H1 (cell line): ENCODE measurements around the gene IFITM10. TPM values are rescaled to one million over a fixed set of nuclear protein-coding genes. Genes with fewer than 3 reads are reported as not detected.

Experiments
- CTCF ChIA-PET: fragments of 300-600 bp; sonication (Branson Sonifier 250); formaldehyde crosslinking; loops from one replicate; lab custom pipeline; 2021; ENCODE audit not compliant: partially characterized antibody; lab: Charles Lee
- POLR2A ChIA-PET: fragments of 300-600 bp; sonication (Branson Sonifier 250); formaldehyde crosslinking; loops from one replicate; lab custom pipeline; 2021; ENCODE audit warnings: inconsistent platforms; ENCODE audit not compliant: partially characterized antibody; lab: Charles Lee
- DNase-seq, 2 experiments: peaks; one replicate each; pipeline versions ENCODE4 v3.0.0 to v3.0.0-alpha.2; 2010 to 2022; ENCODE audit warnings: low spot score in 2 of 2, low read depth in 1 of 2, mixed read lengths in 1 of 2
- FAIRE-seq: peaks from 2 replicates; lab custom pipeline; 2011; peaks lifted over from hg19 to GRCh38; lab: Jason Lieb, UNC
- H2AFZ ChIP-seq: 2 replicates; pipeline ENCODE4 v1.8.1; 2012; ENCODE audit warnings: low read length, inconsistent platforms
- H2AK5ac ChIP-seq: 2 replicates; pipeline ENCODE4 v1.6.1; 2013; ENCODE audit warnings: low read depth, low read length
- H2BK120ac ChIP-seq: replicated peaks from 2 replicates; pipeline ENCODE3; 2013; ENCODE audit warnings: low read depth, low read length, inconsistent platforms
- H2BK12ac ChIP-seq: 2 replicates; pipeline ENCODE4 v1.6.1; 2013; ENCODE audit warnings: low read depth, low read length
- H2BK15ac ChIP-seq: 2 replicates; pipeline ENCODE4 v1.6.1; 2013; ENCODE audit warnings: low read length
- H2BK20ac ChIP-seq: 2 replicates; pipeline ENCODE4 v1.6.1; 2013; ENCODE audit warnings: low read length
- H2BK5ac ChIP-seq: 2 replicates; pipeline ENCODE4 v1.6.1; 2013; ENCODE audit warnings: low read depth, low read length
- H3K14ac ChIP-seq: 2 replicates; pipeline ENCODE4 v1.6.1; 2013; ENCODE audit warnings: inconsistent platforms; ENCODE audit not compliant: insufficient read length
- H3K18ac ChIP-seq: 2 replicates; pipeline ENCODE4 v1.6.1; 2013; ENCODE audit warnings: low read length; ENCODE audit errors: extremely low read depth
- H3K23ac ChIP-seq: 2 replicates; pipeline ENCODE4 v1.6.1; 2013; ENCODE audit warnings: inconsistent platforms; ENCODE audit not compliant: insufficient read length
- H3K23me2 ChIP-seq: 2 replicates; pipeline ENCODE4 v1.6.1; 2013; ENCODE audit warnings: low read depth, low read length
- H3K27ac ChIP-seq: 2 replicates; pipeline ENCODE4 v1.6.1; 2011; ENCODE audit warnings: low read depth, low read length, inconsistent platforms
- H3K27me3 ChIP-seq, 4 experiments: replicated peaks in 1 of 4; 1 replicate in 1 of 4; 2 replicates in 3 of 4; pipeline versions ENCODE4 v1.6.1 to v1.8.1; 2011 to 2013; ENCODE audit warnings: low read length in 3 of 4, mild to moderate bottlenecking in 3 of 4, inconsistent platforms in 2 of 4, mixed read lengths in 2 of 4, moderate library complexity in 1 of 4; ENCODE audit not compliant: control insufficient read depth in 3 of 4, insufficient read depth in 3 of 4; ENCODE audit errors: extremely low read depth in 1 of 4
- H3K36me3 ChIP-seq, 4 experiments: 2 replicates each; pipeline versions ENCODE4 v1.6.1 to v1.8.1; 2011 to 2013; ENCODE audit warnings: mild to moderate bottlenecking in 4 of 4, low read length in 3 of 4, moderate library complexity in 2 of 4, control low read depth in 1 of 4, inconsistent platforms in 1 of 4; ENCODE audit not compliant: insufficient read depth in 4 of 4, control insufficient read depth in 2 of 4
- H3K4ac ChIP-seq: replicated peaks from 2 replicates; pipeline ENCODE3; 2013; ENCODE audit warnings: low read length, low read depth, mixed read lengths, inconsistent platforms; ENCODE audit not compliant: insufficient read length
- H3K4me1 ChIP-seq, 4 experiments: replicated peaks in 1 of 4; 1 replicate in 1 of 4; 2 replicates in 3 of 4; pipeline versions ENCODE4 v1.6.1 to v1.8.1; 2011 to 2013; ENCODE audit warnings: low read length in 3 of 4, inconsistent platforms in 2 of 4, mixed read lengths in 1 of 4; ENCODE audit not compliant: insufficient read depth in 4 of 4, control insufficient read depth in 3 of 4
- H3K4me2 ChIP-seq, 2 experiments: 2 replicates each; pipeline versions ENCODE4 v1.6.1 to v1.8.1; 2011 to 2013; ENCODE audit warnings: low read depth in 2 of 2, low read length in 2 of 2, control low read depth in 1 of 2, inconsistent platforms in 1 of 2, mild to moderate bottlenecking in 1 of 2; ENCODE audit not compliant: insufficient read depth in 1 of 2
- H3K4me3 ChIP-seq, 4 experiments: fragments of 200-600, 300-600 bp in 1 of 4; sonication (generic), shearing (Covaris generic), sonication (Bioruptor Twin) in 1 of 4; 2 replicates each; pipeline versions ENCODE4 v1.5.1 to v1.8.1; 2011 to 2016; ENCODE audit warnings: low read length in 4 of 4, low read depth in 3 of 4, control low read depth in 2 of 4, inconsistent platforms in 2 of 4, mild to moderate bottlenecking in 2 of 4, mixed read lengths in 1 of 4, moderate library complexity in 1 of 4; ENCODE audit not compliant: insufficient read depth in 2 of 4; ENCODE audit errors: extremely low read depth in 1 of 4
- H3K56ac ChIP-seq: replicated peaks from 2 replicates; pipeline ENCODE3; 2013; ENCODE audit warnings: low read depth, mild to moderate bottlenecking, mixed read lengths, low read length, inconsistent platforms; ENCODE audit not compliant: insufficient read length
- H3K79me1 ChIP-seq: 2 replicates; pipeline ENCODE4 v1.6.1; 2013; ENCODE audit warnings: low read depth, low read length, control low read depth
- H3K79me2 ChIP-seq, 2 experiments: 2 replicates each; pipeline versions ENCODE4 v1.6.1 to v1.8.1; 2012 to 2013; ENCODE audit warnings: low read length in 2 of 2, mild to moderate bottlenecking in 2 of 2, inconsistent platforms in 1 of 2; ENCODE audit not compliant: insufficient read depth in 2 of 2, control insufficient read depth in 1 of 2
- H3K9ac ChIP-seq, 4 experiments: replicated peaks in 1 of 4; 1 replicate in 1 of 4; 2 replicates in 3 of 4; pipeline versions ENCODE4 v1.6.1 to v1.8.1; 2011 to 2013; ENCODE audit warnings: low read depth in 3 of 4, low read length in 3 of 4, control low read depth in 2 of 4, mild to moderate bottlenecking in 2 of 4, moderate library complexity in 2 of 4, inconsistent platforms in 1 of 4; ENCODE audit errors: extremely low read depth in 1 of 4
- H3K9me3 ChIP-seq, 2 experiments: 2 replicates each; pipeline versions ENCODE4 v1.6.1 to v1.8.1; 2012 to 2013; ENCODE audit warnings: mild to moderate bottlenecking in 2 of 2, moderate library complexity in 2 of 2, control low read depth in 1 of 2, inconsistent platforms in 1 of 2, low read depth in 1 of 2, low read length in 1 of 2, mixed read lengths in 1 of 2; ENCODE audit not compliant: insufficient read depth in 2 of 2
- H4K20me1 ChIP-seq, 2 experiments: replicated peaks in 1 of 2; 2 replicates each; pipeline versions ENCODE3 to v1.8.1; 2011 to 2013; ENCODE audit warnings: inconsistent platforms in 2 of 2, low read length in 2 of 2, mild to moderate bottlenecking in 1 of 2; ENCODE audit not compliant: insufficient read depth in 2 of 2, control insufficient read depth in 1 of 2
- H4K5ac ChIP-seq: 2 replicates; pipeline ENCODE4 v1.6.1; 2013; ENCODE audit warnings: low read length, low read depth, mixed read lengths, inconsistent platforms; ENCODE audit not compliant: insufficient read length
- H4K8ac ChIP-seq: 2 replicates; pipeline ENCODE4 v1.8.0; 2013; ENCODE audit warnings: mild to moderate bottlenecking, moderate library complexity, low read length, inconsistent platforms; ENCODE audit not compliant: insufficient read depth; ENCODE audit errors: extremely low read depth
- H4K91ac ChIP-seq: replicated peaks from 2 replicates; pipeline ENCODE3; 2013; ENCODE audit warnings: low read length, mixed read lengths, inconsistent platforms; ENCODE audit not compliant: insufficient read length
- EP300 ChIP-seq, 2 experiments: IDR thresholded peaks; 1 replicate in 1 of 2; 2 replicates in 1 of 2; pipeline ENCODE4 v1.6.1; 2011 to 2012; ENCODE audit warnings: low read depth in 2 of 2, low read length in 2 of 2, mild to moderate bottlenecking in 2 of 2, borderline replicate concordance in 1 of 2, inconsistent platforms in 1 of 2, moderate library complexity in 1 of 2
- NRF1 ChIP-seq: IDR thresholded peaks from 2 replicates; pipeline ENCODE4 v1.6.1; 2011; ENCODE audit warnings: mild to moderate bottlenecking, low read depth, low read length, improper control_type of control experiment
- PHF8 ChIP-seq: fragments of 200-600 bp; sonication (generic); conservative IDR thresholded peaks from 2 replicates; pipeline ENCODE4 v1.7.1; 2012; ENCODE audit warnings: low read depth, mild to moderate bottlenecking, inconsistent platforms, low read length, moderate library complexity
- POLR2AphosphoS5 ChIP-seq: IDR thresholded peaks from 2 replicates; pipeline ENCODE4 v1.6.1; 2011; ENCODE audit warnings: low read depth, low read length
- RNF2 ChIP-seq: fragments of 200-900, 300-1000 bp; sonication (generic); IDR thresholded peaks from 2 replicates; pipeline ENCODE4 v1.7.1; 2016; ENCODE audit warnings: borderline replicate concordance, low read depth, mild to moderate bottlenecking, antibody characterized with exemption, low read length; ENCODE audit not compliant: poor library complexity, severe bottlenecking; ENCODE audit errors: missing control alignments
- SRF ChIP-seq: IDR thresholded peaks from 2 replicates; pipeline ENCODE4 v1.6.1; 2011; ENCODE audit warnings: mild to moderate bottlenecking, low read depth, low read length, moderate library complexity
- ZNF274 ChIP-seq: IDR thresholded peaks from 2 replicates; pipeline ENCODE4 v1.7.0; 2012; ENCODE audit warnings: low read length, borderline replicate concordance; ENCODE audit errors: extremely low read depth
- WGBS, 2 experiments: shearing (Covaris generic) in 1 of 2; methylation state at CpG; one replicate each; pipeline versions ENCODE4 v1.1.6 to v1.1.7; 2013 to 2015; ENCODE audit warnings: low lambda C conversion rate in 2 of 2, mixed read lengths in 2 of 2, inconsistent platforms in 1 of 2, low coverage in 1 of 2, missing lambda C conversion rate in 1 of 2; ENCODE audit not compliant: insufficient replicate concordance in 2 of 2, insufficient coverage in 1 of 2, insufficient read length in 1 of 2; ENCODE audit errors: extremely low coverage in 1 of 2, missing lambda C conversion rate in 1 of 2; 5-methylcytosine and 5-hydroxymethylcytosine counted together
- polyA plus RNA-seq, 7 experiments: library from polyadenylated mRNA; depleted of rRNA in 3 of 7; stranded (reverse) in 5 of 7; unstranded in 2 of 7; fragments of >200 nt in 5 of 7; fragments of 200-250 nt in 2 of 7; gene quantifications; 1 replicate in 5 of 7; 2 replicates in 1 of 7; 4 replicates in 1 of 7; pipeline versions ENCODE4 v1.2.1 to v1.2.3, GENCODE V29; 2011 to 2013; ENCODE audit warnings: missing spikeins in 2 of 7, mixed read lengths in 2 of 7
- total RNA-seq: library from RNA; stranded (reverse); fragmentation: NEBNext Ultra II Directional; extraction: Animal tissue kit (Norgen Biotek cat#: 25700); gene quantifications from 2 replicates; pipeline ENCODE4 v1.2.1, GENCODE V29; 2021
- TF ChIP-seq, protein P1 (sequence below): IDR thresholded peaks from 2 replicates; pipeline ENCODE4 v1.6.1; 2011; ENCODE audit warnings: low read length, improper control_type of control experiment
- TF ChIP-seq, protein P2 (sequence below): IDR thresholded peaks from 2 replicates; pipeline ENCODE4 v1.6.1; 2012; ENCODE audit warnings: inconsistent platforms

IFITM10 gene
- total and polyA plus RNA-seq, 2 of the 8 experiments (the other 6 are each of a cell fraction or from before 2014, with no cell fraction given): 0.08 to 0.22 TPM

DNA sequence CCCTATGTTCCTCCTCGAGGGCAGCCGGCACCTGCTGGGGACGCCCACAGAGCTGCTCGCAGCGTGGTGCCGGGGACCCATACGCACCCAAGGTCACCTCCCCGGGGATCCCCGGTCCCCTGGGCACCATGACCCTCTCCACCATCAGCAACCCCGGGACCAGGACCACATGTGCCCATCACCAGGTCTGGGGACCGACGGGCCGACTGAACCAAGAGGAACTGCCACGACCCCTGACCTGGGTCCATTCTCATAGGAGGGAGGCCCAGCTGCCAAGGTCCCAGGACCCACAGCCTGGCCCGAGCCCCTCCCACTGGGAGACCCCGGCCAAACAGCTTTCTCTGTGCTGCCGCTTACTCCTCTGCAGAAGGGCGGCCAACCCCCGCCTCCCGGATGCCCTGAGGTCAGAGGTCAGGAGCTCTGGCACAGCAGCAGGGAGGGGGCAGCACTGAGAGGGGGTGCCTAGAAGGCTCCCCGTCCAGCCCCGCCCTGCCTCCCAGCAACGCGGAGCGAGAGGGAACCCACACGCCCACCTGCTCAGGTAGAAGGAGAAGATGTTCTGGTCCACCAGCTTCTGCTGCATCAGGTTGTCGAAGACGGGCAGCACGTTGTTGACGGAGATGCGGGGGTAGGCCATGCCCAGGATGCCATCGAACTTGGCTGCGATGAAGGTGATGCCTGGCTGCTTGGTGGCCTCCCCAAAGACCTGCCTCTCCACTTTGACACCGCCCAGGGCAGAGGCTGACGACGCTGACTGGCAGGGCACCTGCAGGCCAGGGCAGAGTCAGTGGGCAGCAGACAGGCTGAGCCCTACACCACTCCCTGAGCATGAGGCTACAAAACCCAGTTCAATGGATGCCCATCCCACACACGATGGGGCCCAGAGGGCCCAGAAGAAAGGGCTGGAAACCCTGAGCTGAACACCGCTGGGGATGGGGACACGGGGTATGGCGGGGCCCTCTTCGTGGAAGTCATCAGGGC lies 6.7 kb upstream of the IFITM10 start:
- WGBS, 2 experiments: 93% methylated on average over 29 of the region's 41 CpGs; no CpG with 5 or more reads in 1 of the 2 experiments
- Histone ChIP-seq H3K79me2 (no peaks in the 10 kb centered on the region; a peak in 1 of 4 replicates), H2AFZ (no peak overlapping the region), H4K91ac (no peak overlapping the region), H3K36me3 (peaks cover 0 to 33% (median 6%) of the 10 kb centered on the region in 4 experiments; a peak in 5 of 8 replicates), H4K8ac (no peak overlapping the region), H3K4me2 (no peak overlapping the region), H3K79me1 (no peaks in the 10 kb centered on the region), H3K23me2 (no peaks in the 10 kb centered on the region), H3K9me3 (no peaks in the 10 kb centered on the region), H2BK5ac (no peak overlapping the region; the same call in 1 of the 2 replicates), H2BK20ac (no peak overlapping the region), H3K27ac (no peak overlapping the region), H4K5ac (no peak overlapping the region), H3K14ac (no peak overlapping the region), H3K9ac (no peak overlapping the region), H3K27me3 (no peaks in the 10 kb centered on the region), H3K4me3 (no peak overlapping the region), H2BK12ac (no peak overlapping the region), H3K18ac (no peak overlapping the region), H2BK15ac (no peak overlapping the region), H2AK5ac (no peak overlapping the region), H4K20me1 (peaks cover 4 to 14% of the 10 kb centered on the region in 2 experiments), H2BK120ac (no peak overlapping the region), H3K4ac (no peak overlapping the region), H3K4me1 (peaks cover 0 to 5% (median 0%) of the 10 kb centered on the region in 4 experiments; a peak in 1 of 7 replicates), H3K56ac (no peak overlapping the region), H3K23ac (no peak overlapping the region)
- ChIA-PET POLR2A (interaction anchor here (1.2 to 2.5 kb wide), 3 partner anchors 7 to 14 kb away, joined by 3 to 8 read pairs (median 4); no protein-coding TSS in a partner anchor), CTCF (interaction anchor here (0.7 to 1.6 kb wide), 10 partner anchors 9 to 118 kb away, joined by 3 to 6 read pairs (median 3); no protein-coding TSS in a partner anchor)
- DNase-seq (no peak), FAIRE-seq (no peak)
- TF ChIP-seq ZNF274 (no peak), NRF1 (no peak), POLR2AphosphoS5 (no peak), RNF2 (no peak), PHF8 (no peak), EP300 (IDR thresholded peaks at IDR 0.05; ENCODE audit: borderline replicate concordance in 1 of 2, low read depth in 2 of 2, low read length in 2 of 2) (no peak), SRF (no peak)
- TF ChIP-seq, protein P1, sequence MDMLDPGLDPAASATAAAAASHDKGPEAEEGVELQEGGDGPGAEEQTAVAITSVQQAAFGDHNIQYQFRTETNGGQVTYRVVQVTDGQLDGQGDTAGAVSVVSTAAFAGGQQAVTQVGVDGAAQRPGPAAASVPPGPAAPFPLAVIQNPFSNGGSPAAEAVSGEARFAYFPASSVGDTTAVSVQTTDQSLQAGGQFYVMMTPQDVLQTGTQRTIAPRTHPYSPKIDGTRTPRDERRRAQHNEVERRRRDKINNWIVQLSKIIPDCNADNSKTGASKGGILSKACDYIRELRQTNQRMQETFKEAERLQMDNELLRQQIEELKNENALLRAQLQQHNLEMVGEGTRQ: no peak
- TF ChIP-seq, protein P2, sequence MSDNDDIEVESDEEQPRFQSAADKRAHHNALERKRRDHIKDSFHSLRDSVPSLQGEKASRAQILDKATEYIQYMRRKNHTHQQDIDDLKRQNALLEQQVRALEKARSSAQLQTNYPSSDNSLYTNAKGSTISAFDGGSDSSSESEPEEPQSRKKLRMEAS: no peak
